ENCODE results near the gene CPB1.

Gene CPB1

DNA sequence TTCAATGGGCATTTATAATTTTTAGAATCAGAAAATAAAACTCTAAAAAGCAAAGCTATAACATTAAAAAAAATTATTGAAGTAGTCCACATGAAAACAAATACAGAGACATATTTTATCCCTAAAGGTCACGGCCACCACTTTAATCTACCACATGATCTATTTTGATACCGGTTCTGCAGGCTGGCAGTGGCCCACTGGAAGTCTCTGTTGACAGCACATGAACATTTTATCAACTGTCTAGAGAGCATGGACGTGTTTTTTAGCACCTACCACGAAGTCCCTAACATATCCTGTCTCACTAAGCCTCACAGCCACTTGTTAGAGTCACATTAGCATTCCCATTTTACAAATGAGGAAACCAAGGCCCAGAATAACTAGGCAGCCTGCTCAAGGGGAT lies 35.7 kb downstream of the CPB1 start:
- no peak for DNase-seq (ENCODE audit: low read depth)
- no peak overlapping the region for H3K4me3 ChIP-seq (ENCODE audit: low read length)
- TF ChIP-seq, protein P1, sequence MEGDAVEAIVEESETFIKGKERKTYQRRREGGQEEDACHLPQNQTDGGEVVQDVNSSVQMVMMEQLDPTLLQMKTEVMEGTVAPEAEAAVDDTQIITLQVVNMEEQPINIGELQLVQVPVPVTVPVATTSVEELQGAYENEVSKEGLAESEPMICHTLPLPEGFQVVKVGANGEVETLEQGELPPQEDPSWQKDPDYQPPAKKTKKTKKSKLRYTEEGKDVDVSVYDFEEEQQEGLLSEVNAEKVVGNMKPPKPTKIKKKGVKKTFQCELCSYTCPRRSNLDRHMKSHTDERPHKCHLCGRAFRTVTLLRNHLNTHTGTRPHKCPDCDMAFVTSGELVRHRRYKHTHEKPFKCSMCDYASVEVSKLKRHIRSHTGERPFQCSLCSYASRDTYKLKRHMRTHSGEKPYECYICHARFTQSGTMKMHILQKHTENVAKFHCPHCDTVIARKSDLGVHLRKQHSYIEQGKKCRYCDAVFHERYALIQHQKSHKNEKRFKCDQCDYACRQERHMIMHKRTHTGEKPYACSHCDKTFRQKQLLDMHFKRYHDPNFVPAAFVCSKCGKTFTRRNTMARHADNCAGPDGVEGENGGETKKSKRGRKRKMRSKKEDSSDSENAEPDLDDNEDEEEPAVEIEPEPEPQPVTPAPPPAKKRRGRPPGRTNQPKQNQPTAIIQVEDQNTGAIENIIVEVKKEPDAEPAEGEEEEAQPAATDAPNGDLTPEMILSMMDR (conservative IDR thresholded peaks at IDR 0.05; ENCODE audit: low read depth, low read length), result no peak

DNA sequence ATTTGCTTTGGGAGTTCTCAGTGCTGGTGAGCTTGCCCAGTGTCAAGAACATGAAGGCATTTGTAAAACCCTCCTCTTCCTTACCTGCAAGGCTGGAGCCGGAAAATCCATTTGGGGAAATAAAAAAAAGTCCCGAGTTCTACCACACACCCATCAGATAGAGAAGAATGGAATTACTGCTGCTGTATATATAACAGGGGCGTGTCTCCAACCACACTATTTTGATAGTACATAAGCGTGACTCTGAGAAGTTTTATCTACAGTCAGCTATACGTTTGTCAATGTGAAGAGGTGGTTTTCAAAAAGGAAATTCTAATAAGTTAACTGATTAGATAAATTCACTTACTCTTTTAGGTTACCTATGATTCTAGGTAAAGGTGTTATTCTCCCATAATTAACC lies 36.2 kb downstream of the CPB1 start:
- DNase-seq (ENCODE audit: low read depth), result no peak
- H3K4me3 ChIP-seq (ENCODE audit: low read length), result no peak overlapping the region
- TF ChIP-seq, protein P1 (conservative IDR thresholded peaks at IDR 0.05; ENCODE audit: low read depth, low read length), result no peak

DNA sequence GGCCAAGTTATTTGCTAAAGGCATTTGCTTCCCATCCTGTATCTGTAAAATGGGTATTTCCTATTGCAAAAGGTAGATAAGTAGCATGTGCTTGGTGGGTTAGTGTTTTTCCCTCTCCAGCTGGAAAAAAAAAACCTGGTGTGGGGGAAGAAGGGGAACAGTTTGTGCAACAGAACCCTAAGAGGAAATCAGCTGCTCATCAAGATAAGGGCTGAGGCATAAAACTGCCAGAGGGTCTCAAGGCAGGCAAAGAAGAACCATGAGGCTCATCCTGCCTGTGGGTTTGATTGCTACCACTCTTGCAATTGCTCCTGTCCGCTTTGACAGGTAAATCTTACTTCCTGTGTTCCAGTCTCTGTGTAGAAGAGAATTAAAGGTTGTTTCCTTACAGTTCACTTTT lies 37.4 kb downstream of the CPB1 start, which contains the start of gene CPA3:
Gene CPA3, plus strand, starts transcription at position 248 of the 400 bp plus-strand sequence. Its CDS starts 12 bp downstream, at position 260.
- TF ChIP-seq, protein P1 (conservative IDR thresholded peaks at IDR 0.05; ENCODE audit: low read depth, low read length), result no peak
- no peak for DNase-seq (ENCODE audit: low read depth)
- H3K4me3 ChIP-seq (ENCODE audit: low read length), result no peak within 1 kb of the TSS

DNA sequence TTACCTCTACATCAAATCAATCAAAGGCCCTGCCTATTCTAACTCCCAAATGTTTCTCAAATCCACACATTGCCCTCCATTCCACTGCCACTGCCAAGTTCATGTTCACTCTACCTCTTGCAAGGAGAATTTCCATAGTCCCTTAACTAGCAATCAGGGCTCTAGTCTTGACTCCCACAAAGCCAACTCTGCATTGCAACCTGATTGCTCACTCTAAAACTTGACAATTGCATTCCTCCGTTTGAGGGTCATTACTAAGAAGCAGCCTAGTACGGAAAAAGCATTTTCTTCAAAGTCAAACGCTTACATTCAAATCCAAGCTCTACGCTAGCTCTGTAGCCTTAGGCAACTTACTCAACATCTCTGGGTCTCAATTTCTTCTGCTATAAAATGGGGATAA lies 38.6 kb downstream of the CPB1 start:
- DNase-seq (ENCODE audit: low read depth), result peak; percentile 61
- TF ChIP-seq, protein P1 (conservative IDR thresholded peaks at IDR 0.05; ENCODE audit: low read depth, low read length), result no peak
- no peak overlapping the region for H3K4me3 ChIP-seq (ENCODE audit: low read length)

DNA sequence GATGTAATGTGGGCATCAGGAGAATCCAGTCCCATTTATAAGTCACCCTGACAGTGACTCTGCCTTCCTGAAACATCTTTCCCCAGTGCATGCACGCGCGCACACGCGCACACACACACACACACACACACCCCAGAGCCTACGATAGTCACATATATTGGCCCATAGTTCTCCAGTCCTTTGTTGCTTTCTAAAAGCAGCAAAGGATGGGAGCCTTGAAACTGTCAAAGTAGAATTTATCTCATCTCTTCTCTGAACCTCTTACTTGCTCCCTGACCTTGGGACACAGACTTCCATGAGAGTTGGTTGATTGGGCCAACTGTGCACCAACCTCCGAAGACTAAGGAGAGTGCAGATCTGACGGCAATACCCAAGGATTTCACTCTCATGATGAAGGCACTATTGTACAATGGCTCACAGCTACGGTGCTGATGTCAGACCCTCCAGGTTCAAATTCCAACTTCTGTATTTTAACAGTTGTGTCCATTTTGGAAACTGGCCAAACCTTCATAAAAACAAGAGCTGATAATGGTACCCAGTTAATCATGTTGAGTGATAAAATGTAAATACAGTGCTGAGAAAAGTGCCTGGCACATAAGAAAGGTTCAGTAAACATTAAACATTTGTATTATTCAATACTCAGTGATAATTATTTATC lies 45.8 kb downstream of the CPB1 start:
- H3K4me3 ChIP-seq (ENCODE audit: low read length), result no peak overlapping the region
- TF ChIP-seq, protein P1 (conservative IDR thresholded peaks at IDR 0.05; ENCODE audit: low read depth, low read length), result no peak
- no peak for DNase-seq (ENCODE audit: low read depth)

DNA sequence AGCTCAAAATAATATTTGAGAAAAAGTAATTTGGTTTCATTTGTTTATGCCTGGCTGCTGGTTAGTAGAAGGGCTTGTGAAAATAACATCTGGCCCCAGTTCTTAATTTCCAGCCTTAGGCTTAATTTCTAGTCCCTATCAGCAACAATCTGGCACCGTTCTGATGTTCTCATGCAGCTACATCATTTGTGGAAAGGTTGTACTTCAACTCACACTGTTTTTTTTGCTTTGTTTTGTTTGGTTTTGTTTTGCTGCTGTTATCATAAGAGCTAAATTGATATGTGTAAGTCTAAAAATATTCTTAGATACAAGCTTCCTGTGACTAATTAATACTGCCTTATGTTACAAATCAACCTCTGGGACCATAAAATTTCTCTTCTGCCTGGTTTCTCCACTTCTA lies 46.4 kb downstream of the CPB1 start:
- TF ChIP-seq, protein P1 (conservative IDR thresholded peaks at IDR 0.05; ENCODE audit: low read depth, low read length), result no peak
- no peak for DNase-seq (ENCODE audit: low read depth)
- no peak overlapping the region for H3K4me3 ChIP-seq (ENCODE audit: low read length)

DNA sequence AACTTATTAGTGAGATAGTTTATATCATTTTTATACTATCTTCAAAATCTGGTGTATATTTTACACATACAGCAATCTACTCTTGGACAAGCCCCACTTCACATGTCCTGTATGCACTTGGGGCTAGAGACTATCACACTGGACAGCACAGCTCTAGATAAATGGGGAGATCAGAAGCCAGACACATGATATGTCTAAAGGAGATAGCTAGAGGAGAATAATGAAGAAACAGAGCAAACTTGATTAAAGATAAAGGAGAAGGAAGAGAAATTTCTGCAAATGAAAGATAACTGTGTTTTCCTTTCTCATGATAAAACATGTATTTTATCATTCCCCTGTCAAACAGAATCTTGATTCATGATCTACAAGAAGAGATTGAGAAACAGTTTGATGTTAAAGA lies 50.5 kb downstream of the CPB1 start:
- no peak for DNase-seq (ENCODE audit: low read depth)
- no peak overlapping the region for H3K4me3 ChIP-seq (ENCODE audit: low read length)
- TF ChIP-seq, protein P1 (conservative IDR thresholded peaks at IDR 0.05; ENCODE audit: low read depth, low read length), result no peak
